ENCODE results near the gene MAGI2.

MAGI2 gene

DNA sequence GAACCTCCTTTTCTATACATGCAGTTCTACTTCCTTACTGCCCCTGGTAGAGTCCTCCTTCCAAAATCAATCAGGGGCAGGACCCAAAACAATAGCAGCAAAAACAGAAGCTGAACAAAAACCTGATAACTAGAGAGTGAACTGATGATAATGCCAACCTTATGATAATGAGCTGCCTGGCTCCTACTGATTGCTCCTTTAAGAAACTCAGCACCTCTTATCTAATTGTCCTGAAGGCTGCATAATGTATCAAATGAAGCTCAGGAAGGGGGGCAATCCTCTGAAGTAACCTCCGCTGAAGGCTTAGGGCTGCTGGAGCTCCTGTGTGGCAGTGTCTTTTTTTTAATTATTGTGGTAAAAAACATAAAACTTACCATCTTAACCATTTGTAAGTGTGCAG is 1397.9 kb downstream of the MAGI2 start:
- H3K14ac ChIP-seq (ENCODE audit: low read length in 2 of 2) = no peak overlapping the region
- H3K18ac ChIP-seq (ENCODE audit: low read depth in 1 of 2, low read length in 2 of 2) = no peak overlapping the region
- no peak overlapping the region for H3K27ac ChIP-seq (ENCODE audit: low read length, poor library complexity, severe bottlenecking)
- H3K4me2 ChIP-seq (ENCODE audit: low read length, poor library complexity, severe bottlenecking) = no peak overlapping the region
- H3K27me3 ChIP-seq (ENCODE audit: control insufficient read depth in 1 of 2, insufficient read depth in 1 of 2, low read length in 2 of 2) = peaks cover 0 to 4% of the 10 kb centered on the region in 2 experiments
- H2BK15ac ChIP-seq (ENCODE audit: low read depth, poor library complexity, severe bottlenecking) = no peak overlapping the region
- H3K4me1 ChIP-seq (ENCODE audit: control insufficient read depth, insufficient read depth, low read depth, low read length) = no peaks in the 10 kb centered on the region
- no peak overlapping the region for H2BK120ac ChIP-seq (ENCODE audit: low read depth, low read length)
- DNase-seq = no peak
- H3K9me3 ChIP-seq (ENCODE audit: control insufficient read depth, low read length) = no peaks in the 10 kb centered on the region
- H4K91ac ChIP-seq (ENCODE audit: low read length) = no peak overlapping the region
- H3K36me3 ChIP-seq (ENCODE audit: control insufficient read depth in 1 of 2, insufficient read depth in 2 of 2, low read depth in 1 of 2, low read length in 2 of 2) = no peaks in the 10 kb centered on the region
- no peak overlapping the region for H4K8ac ChIP-seq (ENCODE audit: low read length)
- H2BK12ac ChIP-seq (ENCODE audit: low read length in 2 of 2) = no peak overlapping the region
- WGBS = no CpG with 5 or more reads among the region's 1 CpG
- no peaks in the 10 kb centered on the region for H3K79me1 ChIP-seq (replicated peaks; ENCODE audit: low read length, poor library complexity, severe bottlenecking)
- no peak overlapping the region for H2AK5ac ChIP-seq (ENCODE audit: low read length, severe bottlenecking)
- H3K4ac ChIP-seq (ENCODE audit: low read depth in 1 of 2, low read length in 2 of 2) = no peak overlapping the region
- no peak overlapping the region for H3K4me3 ChIP-seq (ENCODE audit: insufficient read depth in 1 of 2, low read depth in 1 of 2, low read length in 2 of 2)
- H3K9ac ChIP-seq (ENCODE audit: low read length) = no peak overlapping the region
- no peak overlapping the region for H2BK5ac ChIP-seq (ENCODE audit: low read depth, low read length, poor library complexity, severe bottlenecking)
- H2AFZ ChIP-seq (ENCODE audit: low read depth, low read length) = no peak overlapping the region
- no peak overlapping the region for H3K23ac ChIP-seq (ENCODE audit: low read length in 2 of 2)

GRCh38 chr7:78055001-78055573 is 1398.4 kb downstream of the MAGI2 start:
- H3K4me3 ChIP-seq (ENCODE audit: insufficient read depth in 1 of 2, low read depth in 1 of 2, low read length in 2 of 2) = no peak overlapping the region
- no peak overlapping the region for H3K4me2 ChIP-seq (ENCODE audit: low read length, poor library complexity, severe bottlenecking)
- H3K4me1 ChIP-seq (ENCODE audit: control insufficient read depth, insufficient read depth, low read depth, low read length) = no peaks in the 10 kb centered on the region
- no peaks in the 10 kb centered on the region for H3K9me3 ChIP-seq (ENCODE audit: control insufficient read depth, low read length)
- no peak overlapping the region for H3K9ac ChIP-seq (ENCODE audit: low read length)
- no peaks in the 10 kb centered on the region for H3K36me3 ChIP-seq (ENCODE audit: control insufficient read depth in 1 of 2, insufficient read depth in 2 of 2, low read depth in 1 of 2, low read length in 2 of 2)
- H3K27me3 ChIP-seq (ENCODE audit: control insufficient read depth in 1 of 2, insufficient read depth in 1 of 2, low read length in 2 of 2) = no peaks in the 10 kb centered on the region
- no peak overlapping the region for H2AFZ ChIP-seq (ENCODE audit: low read depth, low read length)
- H3K4ac ChIP-seq (ENCODE audit: low read depth in 1 of 2, low read length in 2 of 2) = no peak overlapping the region
- no peak overlapping the region for H3K18ac ChIP-seq (ENCODE audit: low read depth in 1 of 2, low read length in 2 of 2)
- no peak overlapping the region for H2BK12ac ChIP-seq (ENCODE audit: low read length in 2 of 2)
- DNase-seq = no peak
- H3K23ac ChIP-seq (ENCODE audit: low read length in 2 of 2) = no peak overlapping the region
- H2BK15ac ChIP-seq (ENCODE audit: low read depth, poor library complexity, severe bottlenecking) = no peak overlapping the region
- no peak overlapping the region for H4K8ac ChIP-seq (ENCODE audit: low read length)
- no peak overlapping the region for H3K14ac ChIP-seq (ENCODE audit: low read length in 2 of 2)
- no peak overlapping the region for H2AK5ac ChIP-seq (ENCODE audit: low read length, severe bottlenecking)
- no peak overlapping the region for H4K91ac ChIP-seq (ENCODE audit: low read length)
- H2BK120ac ChIP-seq (ENCODE audit: low read depth, low read length) = no peak overlapping the region
- H2BK5ac ChIP-seq (ENCODE audit: low read depth, low read length, poor library complexity, severe bottlenecking) = no peak overlapping the region
- no peak overlapping the region for H3K27ac ChIP-seq (ENCODE audit: low read length, poor library complexity, severe bottlenecking)
- no peaks in the 10 kb centered on the region for H3K79me1 ChIP-seq (replicated peaks; ENCODE audit: low read length, poor library complexity, severe bottlenecking)
- 77% methylated on average over 2 of the region's 3 CpGs for WGBS

- WGBS = 43% methylated on average over 6 of the region's 7 CpGs
- H3K4me2 ChIP-seq (ENCODE audit: low read length, poor library complexity, severe bottlenecking) = no peak overlapping the region
- no peak overlapping the region for H4K91ac ChIP-seq (ENCODE audit: low read length)
- H3K36me3 ChIP-seq (ENCODE audit: control insufficient read depth in 1 of 2, insufficient read depth in 2 of 2, low read depth in 1 of 2, low read length in 2 of 2) = no peaks in the 10 kb centered on the region
- no peaks in the 10 kb centered on the region for H3K9me3 ChIP-seq (ENCODE audit: control insufficient read depth, low read length)
- H3K4ac ChIP-seq (ENCODE audit: low read depth in 1 of 2, low read length in 2 of 2) = no peak overlapping the region
- H3K4me1 ChIP-seq (ENCODE audit: control insufficient read depth, insufficient read depth, low read depth, low read length) = no peaks in the 10 kb centered on the region
- no peak overlapping the region for H2AK5ac ChIP-seq (ENCODE audit: low read length, severe bottlenecking)
- H3K18ac ChIP-seq (ENCODE audit: low read depth in 1 of 2, low read length in 2 of 2) = no peak overlapping the region
- no peak overlapping the region for H3K14ac ChIP-seq (ENCODE audit: low read length in 2 of 2)
- DNase-seq = no peak
- no peaks in the 10 kb centered on the region for H3K79me1 ChIP-seq (replicated peaks; ENCODE audit: low read length, poor library complexity, severe bottlenecking)
- no peak overlapping the region for H2BK15ac ChIP-seq (ENCODE audit: low read depth, poor library complexity, severe bottlenecking)
- no peak overlapping the region for H3K9ac ChIP-seq (ENCODE audit: low read length)
- no peak overlapping the region for H2BK5ac ChIP-seq (ENCODE audit: low read depth, low read length, poor library complexity, severe bottlenecking)
- H3K27me3 ChIP-seq (ENCODE audit: control insufficient read depth in 1 of 2, insufficient read depth in 1 of 2, low read length in 2 of 2) = no peaks in the 10 kb centered on the region
- H4K8ac ChIP-seq (ENCODE audit: low read length) = no peak overlapping the region
- no peak overlapping the region for H2BK12ac ChIP-seq (ENCODE audit: low read length in 2 of 2)
- H3K4me3 ChIP-seq (ENCODE audit: insufficient read depth in 1 of 2, low read depth in 1 of 2, low read length in 2 of 2) = no peak overlapping the region
- no peak overlapping the region for H2BK120ac ChIP-seq (ENCODE audit: low read depth, low read length)
- H2AFZ ChIP-seq (ENCODE audit: low read depth, low read length) = no peak overlapping the region
- no peak overlapping the region for H3K27ac ChIP-seq (ENCODE audit: low read length, poor library complexity, severe bottlenecking)
- no peak overlapping the region for H3K23ac ChIP-seq (ENCODE audit: low read length in 2 of 2)
Observed at GRCh38 chr7:78052112-78052511, 1401.4 kb downstream of the MAGI2 start.

DNA sequence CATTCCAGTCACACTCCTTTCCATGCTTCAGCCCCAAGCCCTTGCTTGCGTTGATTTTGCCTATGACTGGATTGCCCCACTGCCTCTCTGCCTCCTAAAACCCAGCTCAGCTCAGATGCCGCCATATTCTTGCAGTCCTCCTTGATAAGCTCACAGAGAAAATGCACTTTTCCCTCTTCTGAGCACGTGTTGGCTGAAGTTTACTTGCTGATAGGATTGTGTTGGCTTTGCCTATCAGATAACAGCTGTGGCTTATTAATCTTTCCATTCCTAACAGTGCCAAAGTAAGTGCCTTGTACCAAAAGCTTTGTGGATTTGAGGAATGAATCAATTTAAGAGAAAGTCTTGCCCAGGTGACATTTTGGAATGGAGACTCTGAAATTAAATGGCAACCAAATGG is 1405.7 kb downstream of the MAGI2 start:
- no peak overlapping the region for H2AK5ac ChIP-seq (ENCODE audit: low read length, severe bottlenecking)
- WGBS = 93% methylated on average over 2 of the region's 3 CpGs
- H2BK120ac ChIP-seq (ENCODE audit: low read depth, low read length) = no peak overlapping the region
- H3K27ac ChIP-seq (ENCODE audit: low read length, poor library complexity, severe bottlenecking) = no peak overlapping the region
- H3K4me2 ChIP-seq (ENCODE audit: low read length, poor library complexity, severe bottlenecking) = no peak overlapping the region
- no peak overlapping the region for H2BK5ac ChIP-seq (ENCODE audit: low read depth, low read length, poor library complexity, severe bottlenecking)
- no peak overlapping the region for H2BK12ac ChIP-seq (ENCODE audit: low read length in 2 of 2)
- H2BK15ac ChIP-seq (ENCODE audit: low read depth, poor library complexity, severe bottlenecking) = no peak overlapping the region
- no peak overlapping the region for H4K91ac ChIP-seq (ENCODE audit: low read length)
- H3K18ac ChIP-seq (ENCODE audit: low read depth in 1 of 2, low read length in 2 of 2) = no peak overlapping the region
- H2AFZ ChIP-seq (ENCODE audit: low read depth, low read length) = no peak overlapping the region
- H4K8ac ChIP-seq (ENCODE audit: low read length) = no peak overlapping the region
- no peaks in the 10 kb centered on the region for H3K36me3 ChIP-seq (ENCODE audit: control insufficient read depth in 1 of 2, insufficient read depth in 2 of 2, low read depth in 1 of 2, low read length in 2 of 2)
- no peaks in the 10 kb centered on the region for H3K79me1 ChIP-seq (replicated peaks; ENCODE audit: low read length, poor library complexity, severe bottlenecking)
- H3K9ac ChIP-seq (ENCODE audit: low read length) = no peak overlapping the region
- DNase-seq = no peak
- no peaks in the 10 kb centered on the region for H3K9me3 ChIP-seq (ENCODE audit: control insufficient read depth, low read length)
- no peak overlapping the region for H3K4me3 ChIP-seq (ENCODE audit: insufficient read depth in 1 of 2, low read depth in 1 of 2, low read length in 2 of 2)
- H3K4me1 ChIP-seq (ENCODE audit: control insufficient read depth, insufficient read depth, low read depth, low read length) = no peaks in the 10 kb centered on the region
- H3K4ac ChIP-seq (ENCODE audit: low read depth in 1 of 2, low read length in 2 of 2) = no peak overlapping the region
- no peaks in the 10 kb centered on the region for H3K27me3 ChIP-seq (ENCODE audit: control insufficient read depth in 1 of 2, insufficient read depth in 1 of 2, low read length in 2 of 2)
- H3K23ac ChIP-seq (ENCODE audit: low read length in 2 of 2) = no peak overlapping the region
- H3K14ac ChIP-seq (ENCODE audit: low read length in 2 of 2) = no peak overlapping the region
